Peyer's patch (tissue), 4 donors: ENCODE measurements around the gene ZNF205.

Source experiments
- POLR2A ChIP-seq, 2 donors: fragments of 450-650 bp; IDR thresholded peaks; one replicate each; pipeline ENCODE4 v1.5.1; 2017; ENCODE audit warnings: antibody characterized with exemption in 2 of 2, mild to moderate bottlenecking in 2 of 2, moderate library complexity in 2 of 2
- TF ChIP-seq, protein P1 (sequence below), 6 experiments: fragments of 450-650 bp in 4 of 6; fragments of 200-600 bp in 2 of 6; sonication (generic) in 1 of 6; IDR thresholded peaks; one replicate each; pipeline ENCODE4 v1.5.1; 2017 to 2019; ENCODE audit warnings: antibody characterized with exemption in 6 of 6, mild to moderate bottlenecking in 3 of 6, moderate library complexity in 1 of 6

DNA sequence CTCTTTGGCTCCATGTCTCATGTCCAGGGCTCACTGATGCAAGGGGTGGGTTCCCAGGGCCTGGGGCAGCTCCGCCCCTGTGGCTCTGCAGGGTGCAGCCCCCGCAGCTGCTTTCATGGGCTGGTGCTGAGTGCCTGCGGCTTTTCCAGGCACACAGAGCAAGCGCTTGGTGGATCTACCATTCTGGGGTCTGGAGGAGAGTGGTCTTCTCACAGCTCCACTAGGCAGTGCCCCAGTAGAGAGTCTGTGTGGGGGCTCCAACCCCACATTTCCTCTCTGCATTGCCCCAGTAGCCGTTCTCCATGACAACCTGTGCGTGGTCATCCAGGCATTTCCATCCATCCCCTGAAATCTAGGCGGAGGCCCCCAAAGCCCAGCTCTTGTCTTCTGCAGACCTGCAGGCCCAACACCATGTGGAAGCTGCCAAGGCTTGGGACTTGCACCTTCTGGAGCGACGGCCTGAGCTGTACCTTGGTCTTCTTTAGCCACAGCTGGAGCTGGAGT, 41.7 kb upstream of the ZNF205 start:
- TF ChIP-seq, protein P1, sequence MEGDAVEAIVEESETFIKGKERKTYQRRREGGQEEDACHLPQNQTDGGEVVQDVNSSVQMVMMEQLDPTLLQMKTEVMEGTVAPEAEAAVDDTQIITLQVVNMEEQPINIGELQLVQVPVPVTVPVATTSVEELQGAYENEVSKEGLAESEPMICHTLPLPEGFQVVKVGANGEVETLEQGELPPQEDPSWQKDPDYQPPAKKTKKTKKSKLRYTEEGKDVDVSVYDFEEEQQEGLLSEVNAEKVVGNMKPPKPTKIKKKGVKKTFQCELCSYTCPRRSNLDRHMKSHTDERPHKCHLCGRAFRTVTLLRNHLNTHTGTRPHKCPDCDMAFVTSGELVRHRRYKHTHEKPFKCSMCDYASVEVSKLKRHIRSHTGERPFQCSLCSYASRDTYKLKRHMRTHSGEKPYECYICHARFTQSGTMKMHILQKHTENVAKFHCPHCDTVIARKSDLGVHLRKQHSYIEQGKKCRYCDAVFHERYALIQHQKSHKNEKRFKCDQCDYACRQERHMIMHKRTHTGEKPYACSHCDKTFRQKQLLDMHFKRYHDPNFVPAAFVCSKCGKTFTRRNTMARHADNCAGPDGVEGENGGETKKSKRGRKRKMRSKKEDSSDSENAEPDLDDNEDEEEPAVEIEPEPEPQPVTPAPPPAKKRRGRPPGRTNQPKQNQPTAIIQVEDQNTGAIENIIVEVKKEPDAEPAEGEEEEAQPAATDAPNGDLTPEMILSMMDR (IDR thresholded peaks at IDR 0.05), result no peak
- no peak for TF ChIP-seq POLR2A (IDR thresholded peaks at IDR 0.05)
